Spleen (tissue), 7 donors: ENCODE results near the gene AHNAK2.

Experiments
- POLR2A ChIP-seq, 3 donors: fragments of 450-650 bp; IDR thresholded peaks; one replicate each; pipeline ENCODE4 v1.5.1; 2017; ENCODE audit warnings: antibody characterized with exemption in 3 of 3, mild to moderate bottlenecking in 1 of 3
- POLR2AphosphoS5 ChIP-seq, 3 donors: sonication (generic); formaldehyde crosslinking; IDR thresholded peaks; one replicate each; pipeline ENCODE4 v1.5.1; 2017; ENCODE audit warnings: antibody characterized with exemption in 3 of 3
- TF ChIP-seq, protein P1 (sequence below), 11 experiments: fragments of 200-600 bp in 7 of 11; fragments of 450-650 bp in 4 of 11; sonication (generic) in 4 of 11; IDR thresholded peaks in 8 of 11; conservative IDR thresholded peaks in 3 of 11; 1 replicate in 7 of 11; 2 replicates in 4 of 11; pipeline versions ENCODE4 v1.4.0 to v1.8.0; 2016 to 2021; ENCODE audit warnings: antibody characterized with exemption in 11 of 11, inconsistent platforms in 4 of 11, mild to moderate bottlenecking in 1 of 11
- donor health status: DM: no; HTN: no; CAD: no; lungs with moderate emphysema.
- donor health status: DM: no; HTN: no; CAD: no.
- donor health status: DM: no; HTN: no; CAD: no.

DNA sequence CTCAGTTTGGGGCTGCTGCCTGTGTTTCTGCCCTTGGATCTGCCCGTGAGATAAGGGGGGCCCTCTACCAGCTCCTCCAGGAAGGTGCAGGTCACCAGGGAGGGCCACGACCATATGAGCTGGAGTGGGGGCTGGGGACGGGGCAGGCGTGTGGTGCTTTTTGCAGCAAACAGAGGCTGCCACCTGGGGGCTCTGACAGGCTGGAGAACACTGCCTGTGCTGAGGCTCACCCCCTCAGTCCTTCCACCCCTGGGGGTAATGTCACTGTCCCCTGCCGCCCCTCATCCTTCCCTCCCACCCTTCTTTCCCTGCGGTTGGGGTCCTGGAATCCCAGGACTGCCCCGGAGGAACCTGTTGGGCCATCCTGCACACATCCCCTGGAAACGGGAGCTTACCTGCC lies 50.3 kb downstream of the AHNAK2 start:
- TF ChIP-seq POLR2A (IDR thresholded peaks at IDR 0.05) (no peak), POLR2AphosphoS5 (IDR thresholded peaks at IDR 0.05) (no peak)
- TF ChIP-seq, protein P1, sequence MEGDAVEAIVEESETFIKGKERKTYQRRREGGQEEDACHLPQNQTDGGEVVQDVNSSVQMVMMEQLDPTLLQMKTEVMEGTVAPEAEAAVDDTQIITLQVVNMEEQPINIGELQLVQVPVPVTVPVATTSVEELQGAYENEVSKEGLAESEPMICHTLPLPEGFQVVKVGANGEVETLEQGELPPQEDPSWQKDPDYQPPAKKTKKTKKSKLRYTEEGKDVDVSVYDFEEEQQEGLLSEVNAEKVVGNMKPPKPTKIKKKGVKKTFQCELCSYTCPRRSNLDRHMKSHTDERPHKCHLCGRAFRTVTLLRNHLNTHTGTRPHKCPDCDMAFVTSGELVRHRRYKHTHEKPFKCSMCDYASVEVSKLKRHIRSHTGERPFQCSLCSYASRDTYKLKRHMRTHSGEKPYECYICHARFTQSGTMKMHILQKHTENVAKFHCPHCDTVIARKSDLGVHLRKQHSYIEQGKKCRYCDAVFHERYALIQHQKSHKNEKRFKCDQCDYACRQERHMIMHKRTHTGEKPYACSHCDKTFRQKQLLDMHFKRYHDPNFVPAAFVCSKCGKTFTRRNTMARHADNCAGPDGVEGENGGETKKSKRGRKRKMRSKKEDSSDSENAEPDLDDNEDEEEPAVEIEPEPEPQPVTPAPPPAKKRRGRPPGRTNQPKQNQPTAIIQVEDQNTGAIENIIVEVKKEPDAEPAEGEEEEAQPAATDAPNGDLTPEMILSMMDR (IDR thresholded peaks at IDR 0.05 in 8 of 11, conservative IDR thresholded peaks at IDR 0.05 in 3 of 11), result no peak
